IMR-90 (cell line): Measurements from ENCODE around the gene NXPH1.

Experiments
- BHLHE40 ChIP-seq: fragments of 150-350 bp; IDR thresholded peaks from 2 replicates; pipeline ENCODE4 v1.6.1; 2016; ENCODE audit warnings: mild to moderate bottlenecking, low read depth, low read length
- CEBPB ChIP-seq: IDR thresholded peaks from 2 replicates; pipeline ENCODE4 v1.6.1; 2012; ENCODE audit warnings: low read depth, low read length, improper control_type of control experiment
- CHD1 ChIP-seq: IDR thresholded peaks from 2 replicates; pipeline ENCODE4 v1.6.1; 2012; ENCODE audit warnings: low read depth, low read length, improper control_type of control experiment
- CTCF ChIP-seq: conservative IDR thresholded peaks from 2 replicates; pipeline ENCODE4 v1.5.1; 2012; ENCODE audit warnings: mild to moderate bottlenecking, low read depth, low read length, improper control_type of control experiment
- ELK1 ChIP-seq: fragments of 150-350 bp; IDR thresholded peaks from 2 replicates; pipeline ENCODE4 v1.6.1; 2016; ENCODE audit warnings: low read depth, mild to moderate bottlenecking, low read length, moderate library complexity, borderline replicate concordance
- MAFK ChIP-seq: IDR thresholded peaks from 2 replicates; pipeline ENCODE4 v1.6.1; 2012; ENCODE audit warnings: low read depth, low read length, improper control_type of control experiment
- MAZ ChIP-seq: IDR thresholded peaks from 2 replicates; pipeline ENCODE4 v1.6.1; 2012; ENCODE audit warnings: low read depth, mild to moderate bottlenecking, low read length, improper control_type of control experiment, moderate library complexity, borderline replicate concordance
- POLR2A ChIP-seq: IDR thresholded peaks from 2 replicates; pipeline ENCODE4 v1.6.1; 2012; ENCODE audit warnings: mild to moderate bottlenecking, low read depth, low read length
- RAD21 ChIP-seq: IDR thresholded peaks from 2 replicates; pipeline ENCODE4 v1.6.1; 2012; ENCODE audit warnings: low read length, improper control_type of control experiment
- RCOR1 ChIP-seq: IDR thresholded peaks from 2 replicates; pipeline ENCODE4 v1.6.1; 2012; ENCODE audit warnings: mild to moderate bottlenecking, low read length, improper control_type of control experiment; ENCODE audit not compliant: insufficient replicate concordance
- RFX5 ChIP-seq: IDR thresholded peaks from 2 replicates; pipeline ENCODE4 v1.8.0; 2012; ENCODE audit warnings: low read depth, mild to moderate bottlenecking, low read length, moderate library complexity
- USF2 ChIP-seq: fragments of 150-350 bp; IDR thresholded peaks from 2 replicates; pipeline ENCODE4 v1.6.1; 2017; ENCODE audit warnings: mild to moderate bottlenecking, antibody characterized with exemption, low read length, low read depth

- TF ChIP-seq RCOR1 = no peak
- no peak for TF ChIP-seq BHLHE40
- no peak for TF ChIP-seq CTCF
- no peak for TF ChIP-seq POLR2A
- TF ChIP-seq MAZ = no peak
- no peak for TF ChIP-seq MAFK
- no peak for TF ChIP-seq RFX5
- TF ChIP-seq USF2 = no peak
- TF ChIP-seq CEBPB = no peak
- TF ChIP-seq RAD21 = no peak
- no peak for TF ChIP-seq ELK1
- TF ChIP-seq CHD1 = no peak
Observed at GRCh38 chr7:8435095-8435494, 1.7 kb downstream of the NXPH1 start.
